DOHH2 (cell line): Measurements from ENCODE around the gene FAM81A.

Source experiments
- EZH2phosphoT487 ChIP-seq: fragments of 200-600 bp; sonication (generic); IDR thresholded peaks from 2 replicates; pipeline ENCODE4 v1.6.1; 2017; ENCODE audit warnings: borderline replicate concordance, mild to moderate bottlenecking, antibody characterized with exemption, low read length, moderate library complexity, mixed read lengths
- TF ChIP-seq, protein P1 (sequence below): fragments of 200-600 bp; sonication (generic); IDR thresholded peaks from one replicate; pipeline ENCODE4 v1.5.1; 2014; ENCODE audit warnings: antibody characterized with exemption, mild to moderate bottlenecking, low read depth, low read length; ENCODE audit not compliant: poor library complexity, severe bottlenecking

DNA sequence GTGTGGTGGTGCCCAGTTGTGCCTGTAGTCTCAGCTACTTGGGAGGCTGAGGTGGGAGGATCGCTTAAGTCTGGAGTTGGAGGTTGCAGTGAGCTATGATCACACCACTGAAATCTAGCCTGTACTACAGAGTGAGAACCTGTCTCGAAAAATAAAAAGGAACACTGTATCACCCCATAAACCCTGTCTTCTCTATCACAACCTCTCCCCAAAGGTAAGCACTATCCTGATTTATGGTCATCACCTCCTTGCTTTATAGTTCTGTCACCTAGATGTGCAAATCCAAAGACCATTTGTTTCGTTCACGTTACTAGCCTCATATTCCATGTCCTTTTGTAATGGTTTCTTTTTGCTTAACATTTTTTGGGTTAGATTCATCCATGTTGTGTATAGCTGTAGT is 123.6 kb downstream of the FAM81A start:
- TF ChIP-seq, protein P1, sequence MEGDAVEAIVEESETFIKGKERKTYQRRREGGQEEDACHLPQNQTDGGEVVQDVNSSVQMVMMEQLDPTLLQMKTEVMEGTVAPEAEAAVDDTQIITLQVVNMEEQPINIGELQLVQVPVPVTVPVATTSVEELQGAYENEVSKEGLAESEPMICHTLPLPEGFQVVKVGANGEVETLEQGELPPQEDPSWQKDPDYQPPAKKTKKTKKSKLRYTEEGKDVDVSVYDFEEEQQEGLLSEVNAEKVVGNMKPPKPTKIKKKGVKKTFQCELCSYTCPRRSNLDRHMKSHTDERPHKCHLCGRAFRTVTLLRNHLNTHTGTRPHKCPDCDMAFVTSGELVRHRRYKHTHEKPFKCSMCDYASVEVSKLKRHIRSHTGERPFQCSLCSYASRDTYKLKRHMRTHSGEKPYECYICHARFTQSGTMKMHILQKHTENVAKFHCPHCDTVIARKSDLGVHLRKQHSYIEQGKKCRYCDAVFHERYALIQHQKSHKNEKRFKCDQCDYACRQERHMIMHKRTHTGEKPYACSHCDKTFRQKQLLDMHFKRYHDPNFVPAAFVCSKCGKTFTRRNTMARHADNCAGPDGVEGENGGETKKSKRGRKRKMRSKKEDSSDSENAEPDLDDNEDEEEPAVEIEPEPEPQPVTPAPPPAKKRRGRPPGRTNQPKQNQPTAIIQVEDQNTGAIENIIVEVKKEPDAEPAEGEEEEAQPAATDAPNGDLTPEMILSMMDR: no peak
- TF ChIP-seq EZH2phosphoT487: no peak
